Measurements from ENCODE around the gene MOSMO.
A peak's percentile ranks its signal among the peaks of the same experiment; 100 is the strongest.
"Not testable (repeated sequence)": the region's sequence is repeated elsewhere in the genome, so short reads cannot be mapped to it uniquely, and the experiment has no call there.

Gene MOSMO

DNA sequence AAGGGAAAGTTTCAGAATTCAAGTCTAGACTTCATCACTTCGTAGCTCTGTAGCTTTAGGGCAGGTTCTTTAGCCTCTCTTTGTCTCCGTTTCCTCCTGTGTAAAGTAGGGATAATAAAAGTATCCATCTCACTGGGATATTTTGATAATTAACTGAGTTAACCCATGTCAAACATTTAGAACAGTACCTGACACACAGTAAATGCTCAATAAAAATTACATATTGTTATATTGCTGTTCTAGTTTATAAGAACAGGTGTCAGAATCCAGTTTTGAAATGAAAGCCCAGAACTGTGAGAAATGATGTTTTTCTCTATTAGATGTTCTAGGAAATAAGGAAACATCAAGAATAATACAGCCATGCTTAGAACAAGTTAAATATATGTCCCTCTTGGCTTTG is 4.3 kb downstream of the MOSMO start:
- TF ChIP-seq ZNF274 (IDR thresholded peaks at IDR 0.05; ENCODE audit: low read depth, low read length) = no peak
- no peak overlapping the region for H3K4me3 ChIP-seq (ENCODE audit: low read length)

DNA sequence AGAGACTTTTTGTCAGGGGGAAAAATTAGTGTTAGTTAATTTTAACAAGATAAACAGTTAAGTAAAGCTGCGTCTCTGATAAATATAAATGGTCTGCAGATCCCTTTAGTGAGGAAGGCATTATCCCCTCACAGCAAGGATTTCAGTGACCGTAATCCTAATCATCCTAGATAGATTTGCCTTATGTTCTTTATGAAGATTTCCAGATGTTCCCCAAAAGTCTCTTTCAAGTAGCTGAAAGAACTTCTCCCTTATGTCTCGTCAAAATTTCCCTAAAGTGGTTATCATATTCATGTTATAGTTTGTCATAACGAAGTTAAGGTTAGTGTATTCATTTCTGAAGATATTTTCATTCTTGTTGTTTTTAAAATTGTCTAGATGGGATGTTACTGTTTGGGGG is 5.6 kb downstream of the MOSMO start:
- no peak overlapping the region for H3K4me3 ChIP-seq (ENCODE audit: low read length)
- TF ChIP-seq ZNF274 (IDR thresholded peaks at IDR 0.05; ENCODE audit: low read depth, low read length) = no peak

DNA sequence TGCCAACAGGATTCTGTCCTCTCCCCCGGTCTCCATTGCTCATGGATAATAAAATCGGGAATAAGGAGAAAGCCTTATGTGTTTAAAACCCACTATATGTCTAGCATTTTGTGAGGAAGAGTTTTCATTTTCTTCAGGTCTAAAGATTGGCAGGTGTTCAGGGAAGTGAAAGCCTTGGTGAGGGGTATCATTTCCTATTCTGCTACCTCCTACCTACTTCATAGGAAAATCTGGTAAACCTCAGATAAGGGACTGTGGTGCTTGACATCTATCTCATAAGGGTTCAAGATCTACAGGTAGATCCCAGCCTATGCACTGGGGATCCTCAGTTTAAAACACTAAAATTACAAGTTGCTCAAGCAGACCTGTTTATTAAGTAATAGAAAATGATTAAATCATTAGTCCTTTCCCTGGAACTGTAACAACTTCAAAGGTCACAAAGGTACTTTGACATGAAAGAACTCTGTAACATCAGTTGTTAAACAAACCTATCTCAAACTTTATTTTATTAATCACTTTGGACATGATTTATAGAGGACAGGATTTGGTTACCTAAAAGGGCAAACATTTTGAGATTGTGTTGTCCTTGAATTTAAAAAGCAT is 6.5 kb downstream of the MOSMO start:
- peak overlapping the region; percentile 11; the same call in 1 of the 2 replicates for H3K4me3 ChIP-seq (ENCODE audit: low read length)
- no peak for TF ChIP-seq ZNF274 (IDR thresholded peaks at IDR 0.05; ENCODE audit: low read depth, low read length)

DNA sequence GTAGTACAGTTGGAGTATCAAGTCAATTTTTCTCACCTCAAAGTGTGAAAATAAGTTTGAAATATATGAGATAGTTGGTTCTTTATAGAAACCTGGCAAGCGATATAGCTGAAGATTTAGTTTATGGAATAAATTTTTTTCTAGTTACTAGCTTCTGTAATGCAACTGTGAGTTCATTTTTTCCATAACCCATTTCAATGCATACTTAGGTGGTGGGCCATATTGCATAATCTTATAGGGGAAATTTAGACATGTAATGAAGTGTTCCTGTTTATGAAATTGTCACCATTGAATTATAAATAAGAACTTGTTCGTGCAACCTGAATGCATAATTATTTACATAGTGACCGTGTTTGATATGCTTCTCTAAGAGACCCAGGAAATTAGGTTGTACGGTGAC is 9.0 kb downstream of the MOSMO start:
- no peak for TF ChIP-seq ZNF274 (IDR thresholded peaks at IDR 0.05; ENCODE audit: low read depth, low read length)
- no peak overlapping the region for H3K4me3 ChIP-seq (ENCODE audit: low read length)

DNA sequence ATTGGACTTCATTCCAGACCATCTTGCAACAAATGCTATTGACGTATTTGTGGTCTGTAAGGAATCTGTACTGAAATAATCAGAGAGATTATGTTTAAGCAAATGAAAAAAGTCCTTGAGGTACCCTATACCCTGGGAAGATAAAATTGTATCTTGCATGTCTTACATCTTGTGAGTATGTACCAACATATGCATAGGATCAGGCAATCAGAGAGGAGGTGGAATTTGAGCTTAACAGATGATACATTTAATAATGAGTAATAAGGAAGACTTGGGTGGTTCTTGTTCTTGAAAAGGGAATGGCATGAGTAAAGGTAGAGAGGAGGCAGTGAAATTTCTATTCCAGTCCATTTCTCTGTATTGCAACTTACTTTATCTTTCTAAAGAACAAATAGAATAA is 10.6 kb downstream of the MOSMO start:
- no peak for TF ChIP-seq ZNF274 (IDR thresholded peaks at IDR 0.05; ENCODE audit: low read depth, low read length)
- H3K4me3 ChIP-seq (ENCODE audit: low read length) = no peak overlapping the region

DNA sequence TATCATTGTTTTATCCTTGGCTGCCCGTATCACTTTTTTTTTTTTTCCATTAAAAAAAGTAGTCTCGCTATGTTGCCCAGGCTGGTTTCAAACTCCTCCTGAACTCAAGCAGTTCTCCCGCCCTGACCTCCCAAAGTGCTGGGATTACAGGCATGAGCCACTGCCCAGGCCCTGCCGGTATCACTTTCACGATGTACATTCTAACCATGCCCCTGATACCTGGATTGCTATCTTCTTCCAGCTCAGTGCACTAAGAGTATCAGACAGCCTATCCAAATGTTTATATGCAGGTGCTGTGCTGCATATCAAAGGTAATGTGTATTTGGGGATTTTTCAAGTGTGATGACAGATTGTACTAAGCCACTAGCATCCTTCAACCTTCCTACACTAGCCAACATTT is 14.2 kb downstream of the MOSMO start:
- no peak overlapping the region for H3K4me3 ChIP-seq (ENCODE audit: low read length)
- no peak for TF ChIP-seq ZNF274 (IDR thresholded peaks at IDR 0.05; ENCODE audit: low read depth, low read length)

DNA sequence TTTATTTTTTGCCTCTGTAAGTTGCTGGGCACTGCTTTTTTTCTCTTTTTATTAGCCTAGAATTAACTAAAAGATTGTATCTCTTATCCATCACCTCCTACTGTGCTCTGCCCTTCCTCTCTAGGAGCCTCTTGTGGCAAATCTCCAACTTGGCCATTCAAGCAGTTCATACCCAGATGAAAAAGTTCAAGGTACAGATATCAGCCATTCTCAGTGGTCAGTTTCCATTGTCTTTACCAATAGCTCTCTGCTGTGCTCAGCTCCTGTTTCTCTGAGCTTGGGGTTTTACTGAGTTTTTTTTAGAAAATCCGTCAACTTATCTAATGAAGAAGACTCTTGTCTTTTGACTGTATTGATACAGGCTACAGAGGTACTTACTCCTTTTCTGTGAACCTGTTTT is 15.6 kb downstream of the MOSMO start:
- no peak for TF ChIP-seq ZNF274 (IDR thresholded peaks at IDR 0.05; ENCODE audit: low read depth, low read length)
- H3K4me3 ChIP-seq (ENCODE audit: low read length) = no peak overlapping the region

DNA sequence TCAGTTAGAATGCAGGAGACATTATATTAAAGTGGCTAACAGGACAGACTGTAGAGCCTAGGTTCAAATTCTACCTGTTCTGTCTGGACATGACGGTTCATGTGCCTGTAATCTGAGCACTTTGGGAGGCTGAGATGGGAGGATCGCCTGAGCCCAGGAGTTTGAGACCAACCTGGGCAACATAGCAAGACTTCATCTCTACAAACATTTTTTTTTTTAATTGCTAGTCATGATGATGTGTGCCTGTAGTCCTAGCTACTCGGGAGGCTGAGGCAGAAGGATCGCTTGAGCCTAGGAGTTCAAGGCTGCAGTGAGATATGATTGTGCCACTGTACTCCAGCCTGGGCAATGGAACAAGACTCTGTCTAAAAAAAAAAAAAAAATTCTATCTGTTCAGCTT is 16.9 kb downstream of the MOSMO start:
- H3K4me3 ChIP-seq (ENCODE audit: low read length) = not testable (repeated sequence)

DNA sequence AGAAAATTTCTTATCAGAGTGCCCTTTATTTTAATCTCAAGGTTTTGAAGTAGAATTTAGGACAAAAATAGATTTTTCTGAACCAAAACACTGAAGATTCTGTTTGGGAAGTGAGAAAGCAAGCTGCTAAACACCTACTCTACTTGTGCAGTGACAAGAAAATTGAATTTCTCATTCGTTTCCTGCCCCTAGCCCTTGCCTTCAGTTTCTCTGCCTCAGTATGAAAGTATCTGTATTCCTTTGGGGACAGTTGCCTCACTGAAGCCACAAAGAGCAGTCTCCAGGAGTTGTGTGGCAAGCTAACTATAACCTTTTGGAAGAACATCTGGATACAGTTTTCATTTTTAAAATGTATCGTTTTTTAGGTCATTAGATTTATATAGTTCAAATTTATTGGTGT is 19.7 kb downstream of the MOSMO start:
- H3K4me3 ChIP-seq (ENCODE audit: low read length) = no peak overlapping the region; the same call in 1 of the 2 replicates
- TF ChIP-seq ZNF274 (IDR thresholded peaks at IDR 0.05; ENCODE audit: low read depth, low read length) = no peak

DNA sequence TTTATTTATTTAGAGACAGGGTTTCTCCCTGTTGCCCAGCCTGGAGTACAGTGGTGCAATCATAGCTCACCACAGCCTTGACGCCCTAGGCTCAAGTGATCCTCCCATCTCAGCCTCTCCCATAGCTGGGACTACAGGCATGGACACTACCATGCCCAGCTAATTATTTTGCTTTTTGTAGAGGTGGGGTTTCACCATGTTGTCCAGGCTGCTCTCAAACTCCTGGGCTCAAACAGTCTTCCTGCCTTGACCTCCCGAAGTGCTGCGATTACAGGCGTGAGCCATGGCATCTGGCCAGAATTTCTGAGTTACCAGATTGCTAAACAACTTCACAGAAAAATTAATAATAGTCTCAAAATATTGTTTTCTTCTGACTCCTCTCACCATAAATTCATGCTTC is 21.7 kb downstream of the MOSMO start:
- TF ChIP-seq ZNF274 (IDR thresholded peaks at IDR 0.05; ENCODE audit: low read depth, low read length) = no peak

DNA sequence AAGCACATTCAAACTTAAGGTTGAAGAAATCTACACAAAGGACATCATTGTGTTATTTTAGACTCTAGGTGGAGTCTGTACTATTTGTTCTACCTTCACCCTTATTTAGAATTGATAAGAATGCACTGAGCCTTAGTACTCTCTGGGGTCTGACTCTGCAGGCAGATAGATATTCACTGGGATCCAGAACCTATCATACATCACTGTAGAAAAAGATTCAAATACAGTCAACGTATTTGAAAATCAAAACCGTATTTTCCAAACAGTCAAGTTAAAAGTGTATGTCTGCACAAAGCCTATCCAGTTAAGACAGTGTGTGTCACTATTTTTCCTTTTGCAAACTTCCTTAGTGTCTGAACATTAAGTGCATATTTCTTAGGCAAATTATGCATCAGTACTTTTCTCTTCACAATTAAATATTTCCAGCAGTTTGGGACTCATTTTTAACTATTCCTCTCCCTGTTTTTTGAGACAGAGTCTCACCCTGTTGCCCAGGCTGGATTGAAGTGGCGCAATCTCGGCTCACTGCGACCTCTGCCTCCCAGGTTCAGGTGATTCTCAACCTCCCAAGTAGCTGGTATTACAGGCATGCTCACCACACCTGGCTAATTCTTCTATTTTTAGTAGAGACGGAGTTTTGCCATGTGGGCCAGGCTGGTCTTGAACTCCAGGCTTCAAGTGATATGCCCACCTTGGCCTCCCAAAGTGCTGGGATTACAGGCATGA is 22.3 kb downstream of the MOSMO start:
- no peak for TF ChIP-seq ZNF274 (IDR thresholded peaks at IDR 0.05; ENCODE audit: low read depth, low read length)

More for the DNA sequence above, 21.7 kb downstream of the MOSMO start:
- H3K4me3 ChIP-seq (ENCODE audit: low read length) = no peak overlapping the region

DNA sequence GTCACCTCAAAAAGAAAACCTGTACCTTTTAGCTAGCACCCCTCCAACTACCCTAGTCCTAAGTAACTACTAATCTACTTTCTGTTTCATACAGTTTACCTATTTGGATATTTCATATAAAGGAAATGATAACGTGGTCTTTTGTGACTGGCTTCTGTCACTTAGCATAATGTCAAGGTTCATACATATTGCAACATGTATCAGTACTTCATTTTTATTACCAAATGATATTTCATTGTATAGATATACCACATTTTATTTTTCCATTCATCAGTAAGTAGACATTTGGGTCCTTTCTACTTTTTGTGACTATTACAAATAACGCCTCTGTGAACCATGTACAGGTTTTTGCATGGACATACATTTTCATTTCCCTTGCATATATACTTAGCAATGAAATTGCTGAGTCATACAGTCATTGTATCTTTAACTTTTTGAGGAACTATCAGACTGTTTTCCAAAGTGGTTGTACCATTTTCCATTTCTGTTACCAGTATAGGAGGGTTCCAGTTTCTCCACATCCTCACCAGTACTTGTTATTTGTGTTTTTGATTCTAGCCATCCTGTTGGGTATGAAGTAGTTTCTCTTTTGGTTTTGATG is 23.7 kb downstream of the MOSMO start:
- no peak overlapping the region for H3K4me3 ChIP-seq (ENCODE audit: low read length)
- TF ChIP-seq ZNF274 (IDR thresholded peaks at IDR 0.05; ENCODE audit: low read depth, low read length) = no peak

More for the DNA sequence above, 22.3 kb downstream of the MOSMO start:
- no peak overlapping the region for H3K4me3 ChIP-seq (ENCODE audit: low read length)

DNA sequence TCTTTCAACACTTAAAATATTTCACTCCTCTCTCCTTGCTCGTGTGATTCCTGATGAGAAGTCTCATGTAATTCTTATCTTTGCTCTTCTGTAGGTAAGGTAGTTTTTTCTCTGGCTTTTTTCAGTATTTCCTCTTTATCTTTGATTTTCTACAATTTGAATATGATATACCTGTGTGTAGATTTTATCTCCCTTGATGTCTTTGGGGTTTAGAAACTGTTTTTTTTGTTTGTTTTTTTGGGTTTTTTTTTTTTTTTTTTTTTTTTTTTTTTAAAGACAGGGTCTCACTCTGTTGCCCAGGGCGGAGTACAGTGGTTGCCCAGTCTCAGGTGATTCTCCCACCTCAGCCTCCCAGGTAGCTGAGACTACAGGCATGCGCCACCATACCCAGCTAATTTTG is 26.6 kb downstream of the MOSMO start:
- TF ChIP-seq ZNF274 (IDR thresholded peaks at IDR 0.05; ENCODE audit: low read depth, low read length) = no peak
- no peak overlapping the region for H3K4me3 ChIP-seq (ENCODE audit: low read length)

DNA sequence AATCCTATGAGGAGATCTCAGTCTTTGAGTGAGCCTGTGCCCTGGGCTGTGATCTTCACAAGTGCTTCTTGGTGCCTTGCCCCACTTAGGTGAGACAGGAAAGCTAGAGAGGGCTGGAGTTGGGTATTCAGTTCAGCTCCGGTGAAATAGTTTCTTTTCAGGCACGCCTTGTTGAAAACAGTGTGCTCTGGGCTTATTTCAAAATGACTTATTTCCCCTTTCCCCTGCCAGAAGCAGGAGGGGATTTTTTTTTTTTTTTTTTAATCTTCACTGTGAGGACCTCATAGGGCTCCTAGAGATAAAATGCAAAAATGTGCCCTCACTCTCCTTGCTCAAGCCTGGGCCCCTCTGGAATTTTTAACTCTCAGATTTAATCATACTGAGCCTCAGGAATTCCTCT is 27.2 kb downstream of the MOSMO start:
- no peak for TF ChIP-seq ZNF274 (IDR thresholded peaks at IDR 0.05; ENCODE audit: low read depth, low read length)
- H3K4me3 ChIP-seq (ENCODE audit: low read length) = no peak overlapping the region

DNA sequence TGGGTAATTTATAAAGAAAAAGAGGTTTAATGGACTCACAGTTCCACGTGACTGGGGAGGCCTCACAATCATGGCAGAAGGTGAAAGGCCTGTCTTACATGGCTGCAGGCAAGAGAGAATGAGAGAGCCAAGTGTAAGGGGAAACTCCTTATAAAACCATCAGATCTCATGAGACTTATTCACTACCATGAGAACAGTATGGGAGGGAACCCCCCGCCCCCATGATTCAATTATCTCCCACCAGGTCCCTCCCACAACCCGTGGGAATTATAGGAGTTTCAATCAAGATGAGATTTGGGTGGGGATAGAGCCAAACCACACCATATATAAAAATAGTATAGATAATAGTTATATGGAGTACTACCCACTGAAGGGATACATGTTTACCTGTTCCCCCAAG is 36.0 kb downstream of the MOSMO start:
- H3K4me3 ChIP-seq (ENCODE audit: low read length) = not testable (repeated sequence)

DNA sequence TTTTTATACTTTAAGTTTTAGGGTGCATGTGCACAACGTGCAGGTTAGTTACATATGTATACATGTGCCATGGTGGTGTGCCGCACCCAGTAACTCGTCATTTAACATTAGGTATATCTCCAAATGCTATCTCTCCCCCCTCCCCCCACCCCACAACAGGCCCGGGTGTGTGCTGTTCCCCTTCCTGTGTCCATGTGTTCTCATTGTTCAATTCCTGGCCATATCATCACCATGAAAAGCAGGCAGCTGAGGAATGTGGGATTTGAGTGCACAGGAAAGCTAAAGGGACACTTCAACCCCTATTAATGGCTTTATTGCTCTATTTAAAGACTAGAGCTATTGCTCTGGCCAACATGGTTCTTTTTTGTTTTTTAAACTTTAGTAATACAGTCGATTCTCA is 38.0 kb downstream of the MOSMO start:
- not testable (repeated sequence) for H3K4me3 ChIP-seq (ENCODE audit: low read length)

Data from GM08714 (cell line).